HepG2 (cell line): Measurements from ENCODE around the gene RERE. TPM values are rescaled to one million over a fixed set of nuclear protein-coding genes. Genes with fewer than 3 reads are reported as not detected.

Source experiments
- ATAC-seq: fragments of 200-7000 bp; cut with Tn5 transposase; 3 replicates; pipeline ENCODE4 v1.9.1; 2020; ENCODE audit warnings: mild to moderate bottlenecking, moderate library complexity
- BruUV-seq: library from RNA; stranded (reverse); fragments of 400-500 nt; replicated peaks from 2 replicates; lab custom pipeline; 2021; lab: Mats Ljungman, UMichigan
- CTCF ChIA-PET: fragments of 300-600 bp; formaldehyde crosslinking; extraction: SDS; loops from one replicate; lab custom pipeline; 2021; ENCODE audit warnings: low total read pairs, inconsistent platforms, low intra/inter-chr PET ratio; lab: Yijun Ruan, JAX
- POLR2A ChIA-PET: fragments of 350-600 bp; sonication (Branson Sonifier 250); formaldehyde crosslinking; loops from one replicate; lab custom pipeline; 2020; ENCODE audit warnings: antibody characterized with exemption, inconsistent platforms; lab: Yijun Ruan, JAX
- DNase-seq: peaks from one replicate; pipeline ENCODE4 v3.0.0-alpha.2; 2015; ENCODE audit warnings: low spot score
- FAIRE-seq: peaks from 3 replicates; lab custom pipeline; 2011; peaks lifted over from hg19 to GRCh38; lab: Jason Lieb, UNC
- H2AFZ ChIP-seq: one replicate; pipeline ENCODE4 v1.6.1; 2011; ENCODE audit warnings: low read length, inconsistent platforms
- H3K27ac ChIP-seq: fragments of 300-600 bp; 3 replicates; pipeline ENCODE4 v1.8.0; 2011; ENCODE audit warnings: mixed run types, mild to moderate bottlenecking, mixed read lengths, low read length, inconsistent platforms; ENCODE audit not compliant: insufficient read depth; ENCODE audit errors: extremely low read length
- H3K27me3 ChIP-seq, 2 experiments: fragments of 200-600 bp in 1 of 2; 2 replicates in 1 of 2; 3 replicates in 1 of 2; pipeline versions ENCODE4 v1.6.0 to v1.8.0; 2011; ENCODE audit warnings: low read length in 2 of 2, mild to moderate bottlenecking in 2 of 2, moderate library complexity in 2 of 2, inconsistent platforms in 1 of 2; ENCODE audit not compliant: insufficient read depth in 2 of 2, control insufficient read depth in 1 of 2
- H3K36me3 ChIP-seq, 2 experiments: fragments of 200-600 bp in 1 of 2; replicated peaks in 1 of 2; 2 replicates in 1 of 2; 3 replicates in 1 of 2; pipeline versions ENCODE4 v1.5.1 to v1.8.0; 2011; ENCODE audit warnings: low read length in 2 of 2, inconsistent platforms in 1 of 2; ENCODE audit not compliant: insufficient read depth in 2 of 2, control insufficient read depth in 1 of 2
- H3K4me1 ChIP-seq: 2 replicates; pipeline ENCODE4 v1.5.1; 2012; ENCODE audit warnings: low read length, inconsistent platforms; ENCODE audit not compliant: insufficient read depth
- H3K4me2 ChIP-seq: 2 replicates; pipeline ENCODE4 v1.6.0; 2011; ENCODE audit warnings: low read depth, low read length, inconsistent platforms
- H3K4me3 ChIP-seq, 3 experiments: fragments of 200-600 bp in 1 of 3; sonication (generic), shearing (Covaris generic) in 1 of 3; replicated peaks in 1 of 3; 2 replicates each; pipeline ENCODE4 v1.5.1; 2011 to 2016; ENCODE audit warnings: low read length in 3 of 3, inconsistent platforms in 2 of 3, low read depth in 2 of 3, mild to moderate bottlenecking in 2 of 3, control low read depth in 1 of 3, mixed read lengths in 1 of 3; ENCODE audit not compliant: insufficient read depth in 1 of 3
- H3K79me2 ChIP-seq: one replicate; pipeline ENCODE4 v1.6.1; 2011; ENCODE audit warnings: low read length, inconsistent platforms; ENCODE audit not compliant: insufficient read depth
- H3K9ac ChIP-seq: 2 replicates; pipeline ENCODE4 v1.6.0; 2011; ENCODE audit warnings: mild to moderate bottlenecking, low read depth, low read length, inconsistent platforms; ENCODE audit not compliant: insufficient read depth
- H3K9me3 ChIP-seq: 2 replicates; pipeline ENCODE4 v1.5.1; 2012; ENCODE audit warnings: mild to moderate bottlenecking, low read length
- H4K20me1 ChIP-seq: 2 replicates; pipeline ENCODE4 v1.6.0; 2011; ENCODE audit warnings: inconsistent platforms, mild to moderate bottlenecking, low read length, moderate library complexity; ENCODE audit not compliant: insufficient read depth
- BCL3 ChIP-seq: sonication (generic); formaldehyde crosslinking; IDR thresholded peaks from 2 replicates; pipeline ENCODE4 v1.5.1; 2020; ENCODE audit warnings: mild to moderate bottlenecking, missing genetic modification reagents, moderate library complexity
- CBX2 ChIP-seq, 2 experiments: fragments of 200-600 bp in 1 of 2; sonication (generic); formaldehyde crosslinking in 1 of 2; IDR thresholded peaks; 2 replicates each; pipeline versions ENCODE4 v1.7.0 to v1.8.1; 2018 to 2022; ENCODE audit warnings: low read depth in 2 of 2, low read length in 1 of 2, mild to moderate bottlenecking in 1 of 2, missing genetic modification reagents in 1 of 2
- EP300 ChIP-seq, 3 experiments: sonication (generic) in 1 of 3; formaldehyde crosslinking in 1 of 3; IDR thresholded peaks; 2 replicates each; pipeline versions ENCODE4 v1.5.1 to v1.6.1; 2011 to 2020; ENCODE audit warnings: low read depth in 2 of 3, low read length in 2 of 3, borderline replicate concordance in 1 of 3, improper control_type of control experiment in 1 of 3, mild to moderate bottlenecking in 1 of 3, missing genetic modification reagents in 1 of 3, moderate library complexity in 1 of 3
- ETV5 ChIP-seq: IDR thresholded peaks from 2 replicates; pipeline ENCODE4 v1.6.1; 2018; ENCODE audit warnings: missing biosample characterization, missing genetic modification reagents, inconsistent platforms, borderline replicate concordance
- FOXJ3 ChIP-seq: sonication (generic); formaldehyde crosslinking; IDR thresholded peaks from 2 replicates; pipeline ENCODE4 v1.4.0; 2020; ENCODE audit warnings: missing genetic modification reagents, mild to moderate bottlenecking, borderline replicate concordance
- FOXO1 ChIP-seq: sonication (generic); formaldehyde crosslinking; IDR thresholded peaks from 2 replicates; pipeline ENCODE4 v1.4.0; 2020; ENCODE audit warnings: missing genetic modification reagents
- IRX3 ChIP-seq: sonication (generic); formaldehyde crosslinking; IDR thresholded peaks from 2 replicates; pipeline ENCODE4 v1.8.1; 2023; ENCODE audit warnings: mild to moderate bottlenecking, low read depth, missing genetic modification reagents, borderline replicate concordance
- JUND ChIP-seq: sonication (generic); formaldehyde crosslinking; IDR thresholded peaks from 2 replicates; pipeline ENCODE4 v1.8.0; 2022; ENCODE audit warnings: mild to moderate bottlenecking, missing genetic modification reagents
- MBD4 ChIP-seq: IDR thresholded peaks from 2 replicates; pipeline ENCODE4 v1.6.1; 2012; ENCODE audit warnings: low read length, inconsistent platforms, borderline replicate concordance
- REPIN1 ChIP-seq: sonication (generic); formaldehyde crosslinking; IDR thresholded peaks from 2 replicates; pipeline ENCODE4 v1.8.0; 2022; ENCODE audit warnings: missing genetic modification reagents, low read depth, mild to moderate bottlenecking, borderline replicate concordance
- TBX2 ChIP-seq: sonication (generic); formaldehyde crosslinking; IDR thresholded peaks from 2 replicates; pipeline ENCODE4 v1.5.0; 2020; ENCODE audit warnings: missing genetic modification reagents, mild to moderate bottlenecking, borderline replicate concordance
- ZNF136 ChIP-seq: sonication (generic); formaldehyde crosslinking; IDR thresholded peaks from 2 replicates; pipeline ENCODE4 v1.8.1; 2022; ENCODE audit warnings: low read depth, mild to moderate bottlenecking, moderate library complexity, missing genetic modification reagents
- ZNF232 ChIP-seq: sonication (generic); formaldehyde crosslinking; IDR thresholded peaks from 2 replicates; pipeline ENCODE4 v1.4.0; 2020; ENCODE audit warnings: missing genetic modification reagents, borderline replicate concordance
- ZNF354B ChIP-seq: sonication (generic); formaldehyde crosslinking; IDR thresholded peaks from 2 replicates; pipeline ENCODE4 v1.8.0; 2022; ENCODE audit warnings: mild to moderate bottlenecking, missing genetic modification reagents
- ZNF432 ChIP-seq: sonication (generic); formaldehyde crosslinking; IDR thresholded peaks from 2 replicates; pipeline ENCODE4 v1.5.0; 2020; ENCODE audit warnings: missing genetic modification reagents, mild to moderate bottlenecking, borderline replicate concordance
- ZSCAN21 ChIP-seq: sonication (generic); formaldehyde crosslinking; IDR thresholded peaks from 2 replicates; pipeline ENCODE4 v1.8.0; 2022; ENCODE audit warnings: mild to moderate bottlenecking, missing genetic modification reagents, moderate library complexity, borderline replicate concordance
- ZSCAN22 ChIP-seq: sonication (generic); formaldehyde crosslinking; IDR thresholded peaks from 2 replicates; pipeline ENCODE4 v1.4.0; 2020; ENCODE audit warnings: mild to moderate bottlenecking, missing genetic modification reagents
- WGBS: methylation state at CpG from one replicate; pipeline ENCODE4 v1.1.6; 2017; ENCODE audit warnings: low lambda C conversion rate; 5-methylcytosine and 5-hydroxymethylcytosine counted together
- in situ Hi-C: cut with HindIII; loops from 2 replicates; pipeline ENCODE4 v1.10.0; 2017; ENCODE audit warnings: low pct_unique_long_range_greater_than_20kb; ENCODE audit not compliant: extremely low pct_ligation_motif_present
- intact Hi-C: fragments of 100-400 bp; cut with micrococcal nuclease; formaldehyde crosslinking; loops from one replicate; pipeline ENCODE4 v1.10.0; 2022; ENCODE audit not compliant: unreplicated experiment
- polyA plus RNA-seq, 8 experiments: library from polyadenylated mRNA; depleted of rRNA in 3 of 8; stranded (reverse) in 7 of 8; unstranded in 1 of 8; fragments of >200 nt; fragmentation: Illumina TruSeq in 4 of 8; extraction: Trizol in 4 of 8; gene quantifications; 2 replicates each; pipeline versions ENCODE4 v1.2.1 to v1.2.3, GENCODE V29; 2011 to 2016; ENCODE audit warnings: low read depth in 4 of 8, missing spikeins in 1 of 8, mixed read lengths in 1 of 8; ENCODE audit not compliant: insufficient read depth in 1 of 8
- total RNA-seq, 5 experiments: library from RNA; depleted of rRNA; stranded (reverse); fragments of >200 nt; fragmentation: Illumina TruSeq; extraction: Trizol; gene quantifications; 2 replicates each; pipeline ENCODE4 v1.2.3, GENCODE V29; 2016; ENCODE audit warnings: low read depth in 1 of 5
- TF ChIP-seq, protein P1 (sequence below): sonication (generic); formaldehyde crosslinking; IDR thresholded peaks from 2 replicates; pipeline ENCODE4 v1.5.1; 2020; ENCODE audit warnings: mild to moderate bottlenecking, moderate library complexity, missing genetic modification reagents

The RERE gene
- total and polyA plus RNA-seq, 2 of the 13 experiments (the other 11 are each of a cell fraction or from before 2014, with no cell fraction given), result 18.3 to 21.9 TPM

GRCh38 chr1:8314346-8315280, 502.8 kb downstream of the RERE start:
- DNase-seq (peak; percentile 73), FAIRE-seq (peak; percentile 96), ATAC-seq (peak; percentile 83)
- CTCF ChIA-PET, result interaction anchor here (1.1 to 3.6 kb wide), 7 partner anchors 33 to 339 kb away, joined by 3 to 40 read pairs (median 14); no protein-coding TSS in a partner anchor
- H4K20me1 ChIP-seq, result no peaks in the 10 kb centered on the region
- no peak overlapping the region for H3K27ac ChIP-seq
- peak overlapping the region; percentile 86 for H3K4me2 ChIP-seq
- H3K27me3 ChIP-seq, result peaks cover 2 to 6% of the 10 kb centered on the region in 2 experiments; a peak in 1 of 5 replicates
- WGBS, result 33% methylated on average over 16 of the region's 21 CpGs
- no peaks in the 10 kb centered on the region; a peak in 1 of 5 replicates for H3K36me3 ChIP-seq
- no TSS peak for BruUV-seq
- H2AFZ ChIP-seq, result no peak overlapping the region
- intact Hi-C loops, result loop anchor here (1.0 to 10.0 kb wide), 7 partner anchors 34 to 340 kb away; partner anchors contain the start of gene ERRFI1
- H3K9me3 ChIP-seq, result no peaks in the 10 kb centered on the region
- H3K4me1 ChIP-seq, result peaks cover 66% of the 10 kb centered on the region
- peak overlapping the region; percentile 24 to 64 (median 37); a peak in 5 of 6 replicates for H3K4me3 ChIP-seq
- peak overlapping the region; percentile 51; the same call in 1 of the 2 replicates for H3K9ac ChIP-seq
- peaks cover 10% of the 10 kb centered on the region for H3K79me2 ChIP-seq
- in situ Hi-C loops, result loop anchor here (5.0 to 10.0 kb wide), 2 partner anchors 300 to 332 kb away; no protein-coding TSS in a partner anchor
- POLR2A ChIA-PET, result interaction anchor here (0.9 to 4.0 kb wide), 16 partner anchors 12 to 339 kb away, joined by 3 to 54 read pairs (median 5); partner anchors contain the start of gene ERRFI1
- TF ChIP-seq, protein P1, sequence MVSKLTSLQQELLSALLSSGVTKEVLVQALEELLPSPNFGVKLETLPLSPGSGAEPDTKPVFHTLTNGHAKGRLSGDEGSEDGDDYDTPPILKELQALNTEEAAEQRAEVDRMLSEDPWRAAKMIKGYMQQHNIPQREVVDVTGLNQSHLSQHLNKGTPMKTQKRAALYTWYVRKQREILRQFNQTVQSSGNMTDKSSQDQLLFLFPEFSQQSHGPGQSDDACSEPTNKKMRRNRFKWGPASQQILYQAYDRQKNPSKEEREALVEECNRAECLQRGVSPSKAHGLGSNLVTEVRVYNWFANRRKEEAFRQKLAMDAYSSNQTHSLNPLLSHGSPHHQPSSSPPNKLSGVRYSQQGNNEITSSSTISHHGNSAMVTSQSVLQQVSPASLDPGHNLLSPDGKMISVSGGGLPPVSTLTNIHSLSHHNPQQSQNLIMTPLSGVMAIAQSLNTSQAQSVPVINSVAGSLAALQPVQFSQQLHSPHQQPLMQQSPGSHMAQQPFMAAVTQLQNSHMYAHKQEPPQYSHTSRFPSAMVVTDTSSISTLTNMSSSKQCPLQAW (CRISPR knock-in tag), result peak; percentile 62; the same call in 1 of the 2 replicates
- no peak for TF ChIP-seq REPIN1 (CRISPR knock-in tag)
- 0 out of 4 replicates have a peak, but pooled peaks of 1 of the 2 experiments have one; percentile 28 for TF ChIP-seq EP300 (IDR thresholded peaks at IDR 0.05; ENCODE audit: low read depth in 2 of 2, low read length in 2 of 2)
- no peak for TF ChIP-seq EP300 (CRISPR knock-in tag; IDR thresholded peaks at IDR 0.05; ENCODE audit: borderline replicate concordance)
- TF ChIP-seq JUND (CRISPR knock-in tag), result no peak
- no peak for TF ChIP-seq ZNF232
- no peak for TF ChIP-seq ZNF136 (CRISPR knock-in tag)
- peak; percentile 40; the same call in 1 of the 2 replicates for TF ChIP-seq ZSCAN21
- TF ChIP-seq ZSCAN22 (CRISPR knock-in tag), result no peak
- TF ChIP-seq CBX2 (IDR thresholded peaks at IDR 0.05; ENCODE audit: low read depth, low read length), result no peak
- TF ChIP-seq CBX2 (CRISPR knock-in tag; IDR thresholded peaks at IDR 0.05; ENCODE audit: low read depth), result no peak
- no peak for TF ChIP-seq ZNF432 (CRISPR knock-in tag)
- no peak for TF ChIP-seq IRX3 (CRISPR knock-in tag)
- 0 out of 2 replicates have a peak, but pooled peaks have one; percentile 12 for TF ChIP-seq TBX2 (CRISPR knock-in tag)
- no peak for TF ChIP-seq ZNF354B (CRISPR knock-in tag)
- TF ChIP-seq MBD4, result no peak
- no peak for TF ChIP-seq BCL3 (CRISPR knock-in tag)
- TF ChIP-seq FOXO1 (CRISPR knock-in tag), result 0 out of 2 replicates have a peak, but pooled peaks have one; percentile 48
- no peak for TF ChIP-seq FOXJ3
- TF ChIP-seq ETV5 (CRISPR knock-in tag), result peak; percentile 18; the same call in 1 of the 2 replicates
